C4-2B (cell line): ENCODE measurements around the gene PNO1.

Experiments used
- CTCF ChIP-seq: fragments of 450-650 bp; conservative IDR thresholded peaks from 2 replicates; pipeline ENCODE4 v1.5.1; 2017; ENCODE audit warnings: mild to moderate bottlenecking
- ZFX ChIP-seq: fragments of 450-650 bp; IDR thresholded peaks from 2 replicates; pipeline ENCODE4 v1.6.1; 2017

- TF ChIP-seq CTCF, result no peak
- TF ChIP-seq ZFX, result no peak
Observed at GRCh38 chr2:68187329-68187728, 29.6 kb downstream of the PNO1 start.
